Measurements from ENCODE around the gene FHL1.

DNA sequence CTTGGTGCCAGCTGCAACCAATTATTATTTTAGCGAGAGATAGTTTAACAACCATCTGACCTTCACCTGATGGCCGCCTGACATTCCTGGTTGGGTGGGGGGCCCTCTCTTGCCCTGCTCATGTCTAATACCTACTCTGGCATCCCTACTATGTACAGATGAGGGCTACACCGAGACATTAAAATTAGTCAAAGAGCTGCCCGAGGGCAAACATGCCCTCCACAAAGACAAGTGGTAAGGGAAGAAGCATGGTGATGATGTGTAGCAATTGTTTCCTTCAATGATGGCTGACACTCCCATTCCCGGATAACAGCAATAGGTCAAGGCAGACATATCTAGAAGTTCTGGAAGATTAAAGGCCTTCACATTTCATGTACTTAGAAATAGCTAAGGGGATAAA lies 54.3 kb downstream of the FHL1 start:
- TF ChIP-seq POLR2AphosphoS5 (IDR thresholded peaks at IDR 0.05; ENCODE audit: borderline replicate concordance, low read depth, low read length) = no peak
- no peak for TF ChIP-seq FOXP2 (optimal IDR thresholded peaks at IDR 0.05; ENCODE audit: control extremely low read depth, extremely low read length, insufficient read depth)
